ENCODE results near the gene SLC9A1.

DNA sequence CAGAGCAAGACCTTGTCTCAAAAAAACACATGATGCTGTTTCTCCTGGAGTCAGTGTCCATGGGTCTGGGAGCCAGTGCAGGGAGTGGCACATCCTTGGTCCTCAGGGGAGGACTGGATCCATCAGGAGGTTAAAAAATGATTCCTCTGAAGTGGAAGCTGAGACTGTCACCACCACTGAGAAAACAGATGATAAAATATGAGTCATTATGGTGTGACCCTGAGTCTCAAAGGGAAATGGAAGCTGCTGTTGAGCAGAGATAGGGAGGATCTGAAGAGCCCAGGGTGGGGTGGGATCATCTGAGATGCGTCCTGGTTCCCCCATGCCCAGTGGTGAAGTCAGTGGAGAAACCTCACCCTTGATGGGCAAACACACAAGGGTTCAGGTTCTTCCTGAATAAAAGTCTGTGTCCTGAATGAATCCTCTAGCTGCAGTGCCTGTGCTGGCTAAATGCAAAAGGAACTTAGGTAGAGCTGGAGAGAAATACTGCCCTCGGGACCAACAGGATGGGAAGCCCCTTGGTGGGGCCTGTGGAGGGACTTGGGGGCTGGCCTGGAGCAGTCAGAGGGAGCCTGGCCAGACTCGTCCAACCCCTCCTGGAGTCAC is 80.6 kb downstream of the SLC9A1 start:
- TF ChIP-seq, protein P1, sequence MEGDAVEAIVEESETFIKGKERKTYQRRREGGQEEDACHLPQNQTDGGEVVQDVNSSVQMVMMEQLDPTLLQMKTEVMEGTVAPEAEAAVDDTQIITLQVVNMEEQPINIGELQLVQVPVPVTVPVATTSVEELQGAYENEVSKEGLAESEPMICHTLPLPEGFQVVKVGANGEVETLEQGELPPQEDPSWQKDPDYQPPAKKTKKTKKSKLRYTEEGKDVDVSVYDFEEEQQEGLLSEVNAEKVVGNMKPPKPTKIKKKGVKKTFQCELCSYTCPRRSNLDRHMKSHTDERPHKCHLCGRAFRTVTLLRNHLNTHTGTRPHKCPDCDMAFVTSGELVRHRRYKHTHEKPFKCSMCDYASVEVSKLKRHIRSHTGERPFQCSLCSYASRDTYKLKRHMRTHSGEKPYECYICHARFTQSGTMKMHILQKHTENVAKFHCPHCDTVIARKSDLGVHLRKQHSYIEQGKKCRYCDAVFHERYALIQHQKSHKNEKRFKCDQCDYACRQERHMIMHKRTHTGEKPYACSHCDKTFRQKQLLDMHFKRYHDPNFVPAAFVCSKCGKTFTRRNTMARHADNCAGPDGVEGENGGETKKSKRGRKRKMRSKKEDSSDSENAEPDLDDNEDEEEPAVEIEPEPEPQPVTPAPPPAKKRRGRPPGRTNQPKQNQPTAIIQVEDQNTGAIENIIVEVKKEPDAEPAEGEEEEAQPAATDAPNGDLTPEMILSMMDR (IDR thresholded peaks at IDR 0.05), result no peak
- TF ChIP-seq POLR2A (IDR thresholded peaks at IDR 0.05), result no peak

Measured in adrenal gland (tissue), 5 donors.